Hematopoietic multipotent progenitor cell treated with erythropoietin and hydrocortisone succinate and interleukin-3 and kit ligand, for 4 days (in vitro differentiated cells): ENCODE results near the gene STK11.

Source experiments
- DNase-seq: peaks from one replicate; pipeline ENCODE4 v3.0.0-alpha.2; 2015

The STK11 gene

DNA sequence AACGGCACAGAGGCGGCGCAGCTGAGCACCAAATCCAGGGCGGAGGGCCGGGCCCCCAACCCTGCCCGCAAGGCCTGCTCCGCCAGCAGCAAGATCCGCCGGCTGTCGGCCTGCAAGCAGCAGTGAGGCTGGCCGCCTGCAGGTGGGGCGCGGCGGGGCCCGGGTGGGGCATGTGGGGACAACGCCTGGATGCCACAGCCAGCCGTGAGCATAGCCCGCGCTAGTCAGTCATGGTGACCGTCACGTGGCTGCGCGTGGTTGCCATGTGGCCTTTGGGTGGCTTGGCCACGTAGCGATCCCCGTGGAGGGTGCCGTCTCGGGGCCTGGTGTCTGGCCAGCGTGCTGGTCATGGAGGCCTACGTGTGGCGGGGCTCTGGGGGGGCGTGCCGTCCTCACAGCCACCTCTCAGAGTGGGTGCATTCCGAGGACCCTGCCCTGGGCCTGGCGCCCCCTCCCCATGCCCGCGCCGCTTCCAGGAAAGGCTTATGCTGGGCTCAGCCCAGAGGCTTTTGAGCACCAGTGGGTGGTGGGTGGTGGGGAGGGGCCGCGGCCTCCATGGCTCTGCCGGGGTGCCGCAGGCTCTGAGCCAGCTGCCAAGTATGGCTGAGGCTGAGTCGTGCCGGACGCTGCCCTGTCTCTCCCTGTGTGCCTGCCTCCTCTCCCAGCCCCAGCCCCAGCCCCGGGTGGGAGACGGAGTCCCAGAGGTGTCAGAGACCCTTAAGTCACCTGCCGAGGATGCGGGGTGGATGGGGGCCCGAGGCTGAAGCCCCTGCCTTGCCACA is 21.1 kb downstream of the STK11 start:
- no peak for DNase-seq

DNA sequence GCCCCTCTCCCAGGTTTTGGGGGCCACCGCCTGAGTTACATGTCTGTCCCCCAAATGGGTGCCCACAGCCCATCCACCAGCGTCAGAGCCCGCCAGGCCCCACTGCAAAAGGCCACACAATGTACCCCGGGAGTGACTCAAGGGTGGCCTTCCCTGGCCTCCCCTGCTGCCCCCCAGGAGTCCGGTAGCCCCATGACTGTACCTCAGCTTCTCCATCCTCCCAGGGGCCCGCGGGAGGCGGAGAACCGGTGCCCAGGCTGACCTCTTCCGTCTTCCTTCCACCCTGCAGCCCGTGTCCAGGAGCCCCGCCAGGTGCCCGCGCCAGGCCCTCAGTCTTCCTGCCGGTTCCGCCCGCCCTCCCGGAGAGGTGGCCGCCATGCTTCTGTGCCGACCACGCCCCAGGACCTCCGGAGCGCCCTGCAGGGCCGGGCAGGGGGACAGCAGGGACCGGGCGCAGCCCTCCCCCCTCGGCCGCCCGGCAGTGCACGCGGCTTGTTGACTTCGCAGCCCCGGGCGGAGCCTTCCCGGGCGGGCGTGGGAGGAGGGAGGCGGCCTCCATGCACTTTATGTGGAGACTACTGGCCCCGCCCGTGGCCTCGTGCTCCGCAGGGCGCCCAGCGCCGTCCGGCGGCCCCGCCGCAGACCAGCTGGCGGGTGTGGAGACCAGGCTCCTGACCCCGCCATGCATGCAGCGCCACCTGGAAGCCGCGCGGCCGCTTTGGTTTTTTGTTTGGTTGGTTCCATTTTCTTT is 21.9 kb downstream of the STK11 start:
- DNase-seq: no peak

DNA sequence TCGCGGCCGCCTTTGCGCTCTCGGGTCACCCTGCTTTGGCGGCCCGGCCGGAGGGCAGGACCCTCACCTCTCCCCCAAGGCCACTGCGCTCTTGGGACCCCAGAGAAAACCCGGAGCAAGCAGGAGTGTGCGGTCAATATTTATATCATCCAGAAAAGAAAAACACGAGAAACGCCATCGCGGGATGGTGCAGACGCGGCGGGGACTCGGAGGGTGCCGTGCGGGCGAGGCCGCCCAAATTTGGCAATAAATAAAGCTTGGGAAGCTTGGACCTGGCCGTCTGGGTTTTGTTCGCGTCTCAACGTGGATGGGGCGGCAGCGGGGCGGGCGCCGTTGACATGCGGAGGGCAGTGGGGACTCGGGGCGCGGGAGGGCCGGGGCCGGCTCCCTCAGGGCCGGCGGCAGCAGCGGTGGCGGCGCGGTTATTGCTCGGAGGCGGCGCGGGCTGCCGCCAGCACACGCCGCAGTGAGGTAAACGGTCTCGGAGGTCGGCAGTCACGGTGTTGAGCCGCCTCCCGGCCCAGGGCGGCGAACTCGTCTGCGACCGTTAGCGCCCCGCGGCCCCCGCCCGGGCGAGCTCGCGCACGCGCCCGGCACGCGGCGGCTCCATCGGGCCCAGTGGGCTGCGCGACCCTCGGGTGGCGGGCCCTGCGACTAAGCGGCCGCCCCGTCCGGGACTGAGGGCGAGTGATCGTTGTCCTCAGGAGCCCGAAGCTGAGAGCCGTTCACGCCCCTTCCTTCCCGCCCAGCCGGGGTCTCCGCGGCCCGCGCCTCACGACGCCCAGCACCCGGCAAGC is 22.8 kb downstream of the STK11 start:
- no peak for DNase-seq

DNA sequence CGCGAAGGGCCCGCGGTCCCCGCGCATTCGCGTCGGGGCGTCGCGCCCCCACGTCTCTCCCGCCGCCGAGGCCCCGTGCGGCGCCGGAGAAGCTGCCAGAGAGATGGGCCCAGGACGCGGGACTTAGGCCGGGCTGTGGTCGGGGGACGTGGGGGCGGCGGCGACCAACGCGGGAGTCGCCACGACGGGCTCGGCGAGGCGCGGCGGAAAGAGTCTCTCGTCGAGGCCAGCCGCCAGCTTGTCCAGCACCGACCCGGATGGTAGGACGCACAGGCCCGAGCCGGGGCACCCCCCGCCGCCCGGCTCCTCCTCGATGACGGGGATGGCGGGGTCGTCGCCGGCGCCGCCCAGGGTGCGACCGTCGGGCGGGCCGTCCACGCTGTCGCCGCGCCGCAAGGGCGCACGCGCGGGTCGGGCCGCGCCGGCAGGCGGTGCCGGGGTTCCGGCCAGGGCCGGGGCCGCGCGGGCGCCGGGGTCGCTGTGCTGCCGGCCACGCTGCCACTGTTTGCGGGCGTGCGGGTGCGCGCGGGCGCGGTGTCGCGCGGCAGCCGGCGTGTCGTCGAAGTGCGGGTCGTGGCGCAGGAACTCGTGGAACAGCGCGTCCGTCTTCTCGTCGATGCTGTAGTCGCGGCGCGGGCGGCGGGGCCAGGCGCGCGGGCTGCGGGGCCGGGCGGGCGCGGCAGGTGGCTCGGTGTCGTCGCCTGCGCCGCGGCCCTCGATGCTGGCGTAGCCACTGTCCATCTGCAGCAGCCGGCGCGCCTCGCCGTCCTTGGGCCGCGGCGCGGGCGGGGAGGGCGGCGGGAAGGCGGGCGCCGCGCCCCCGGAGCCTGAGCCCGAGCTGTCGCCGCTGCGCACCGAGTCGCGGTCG is 23.7 kb downstream of the STK11 start:
- DNase-seq: no peak

DNA sequence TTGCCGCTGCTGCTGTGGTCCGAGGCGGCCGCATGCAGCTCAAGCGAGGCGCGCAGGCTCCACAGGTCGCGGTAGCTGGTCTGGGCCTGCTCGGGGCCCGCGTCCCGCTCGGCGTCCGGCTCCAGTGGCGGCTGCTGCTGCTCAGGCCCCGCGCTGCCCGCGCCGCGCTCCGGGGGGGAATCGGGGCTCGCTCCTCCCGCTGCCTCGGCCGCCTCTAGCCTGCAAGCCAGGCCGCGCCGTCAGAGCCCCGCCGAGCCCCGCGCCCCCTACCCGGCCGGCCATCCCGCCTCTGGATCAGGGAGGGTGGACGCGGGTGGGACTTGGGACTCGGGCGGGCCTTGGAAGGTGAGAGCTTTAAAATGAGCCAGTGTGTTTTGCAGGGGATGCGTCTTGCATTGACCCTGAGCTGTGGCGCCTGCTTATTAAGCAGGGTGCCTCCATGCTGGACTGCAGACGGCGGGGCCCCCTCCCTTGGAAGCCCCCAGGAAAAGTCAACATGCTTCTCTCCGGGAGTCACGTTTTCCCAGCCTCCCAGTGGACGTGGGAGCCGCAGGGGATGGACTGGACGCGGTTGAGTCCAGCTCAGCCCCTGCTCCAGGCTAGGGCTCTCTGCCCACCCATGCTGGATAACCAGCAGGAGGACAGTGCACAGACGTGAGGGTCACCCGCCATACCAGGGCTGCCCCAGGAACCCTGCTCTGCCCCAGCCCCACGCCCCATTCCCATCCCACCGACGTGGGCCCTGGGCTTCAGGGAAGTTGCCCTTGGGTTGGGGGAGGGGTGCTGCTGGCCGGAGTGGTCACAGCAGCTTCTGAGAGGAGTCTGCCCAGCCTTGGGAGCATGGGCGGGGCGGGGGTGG is 24.6 kb downstream of the STK11 start:
- no peak for DNase-seq

DNA sequence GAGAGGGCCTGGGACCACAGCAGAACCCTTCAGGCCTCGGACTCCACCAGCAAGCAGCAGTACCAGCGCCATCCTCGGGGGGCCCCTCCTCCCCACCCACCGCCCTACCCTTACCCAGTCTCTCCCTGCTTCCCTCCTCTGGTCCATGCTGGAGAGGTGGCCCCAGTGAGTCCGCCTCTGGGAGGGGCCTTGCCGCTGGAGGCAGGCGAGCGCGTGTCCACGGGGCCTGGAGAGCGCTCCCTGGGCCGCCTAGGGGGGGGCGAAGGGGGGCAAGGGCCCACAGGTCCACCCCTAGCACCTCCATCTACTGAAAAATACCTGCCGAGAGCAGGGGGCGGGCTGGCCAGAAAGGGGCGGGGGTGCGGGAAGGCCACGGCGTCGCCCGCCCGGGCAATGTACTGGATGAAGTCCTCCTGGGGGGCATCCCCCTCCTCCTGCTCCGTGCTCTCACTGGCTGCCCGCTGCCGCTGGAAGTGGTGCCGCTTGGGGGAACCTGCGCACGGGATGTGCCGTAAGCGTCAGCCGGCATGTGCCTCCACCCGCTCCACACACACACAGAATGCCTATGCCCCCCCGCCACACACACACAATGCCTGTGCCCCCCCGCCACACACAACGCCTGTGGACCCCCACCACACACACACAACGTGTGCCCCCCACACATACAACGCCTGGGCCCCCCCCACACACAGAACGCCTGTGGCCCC is 25.4 kb downstream of the STK11 start:
- DNase-seq: no peak

DNA sequence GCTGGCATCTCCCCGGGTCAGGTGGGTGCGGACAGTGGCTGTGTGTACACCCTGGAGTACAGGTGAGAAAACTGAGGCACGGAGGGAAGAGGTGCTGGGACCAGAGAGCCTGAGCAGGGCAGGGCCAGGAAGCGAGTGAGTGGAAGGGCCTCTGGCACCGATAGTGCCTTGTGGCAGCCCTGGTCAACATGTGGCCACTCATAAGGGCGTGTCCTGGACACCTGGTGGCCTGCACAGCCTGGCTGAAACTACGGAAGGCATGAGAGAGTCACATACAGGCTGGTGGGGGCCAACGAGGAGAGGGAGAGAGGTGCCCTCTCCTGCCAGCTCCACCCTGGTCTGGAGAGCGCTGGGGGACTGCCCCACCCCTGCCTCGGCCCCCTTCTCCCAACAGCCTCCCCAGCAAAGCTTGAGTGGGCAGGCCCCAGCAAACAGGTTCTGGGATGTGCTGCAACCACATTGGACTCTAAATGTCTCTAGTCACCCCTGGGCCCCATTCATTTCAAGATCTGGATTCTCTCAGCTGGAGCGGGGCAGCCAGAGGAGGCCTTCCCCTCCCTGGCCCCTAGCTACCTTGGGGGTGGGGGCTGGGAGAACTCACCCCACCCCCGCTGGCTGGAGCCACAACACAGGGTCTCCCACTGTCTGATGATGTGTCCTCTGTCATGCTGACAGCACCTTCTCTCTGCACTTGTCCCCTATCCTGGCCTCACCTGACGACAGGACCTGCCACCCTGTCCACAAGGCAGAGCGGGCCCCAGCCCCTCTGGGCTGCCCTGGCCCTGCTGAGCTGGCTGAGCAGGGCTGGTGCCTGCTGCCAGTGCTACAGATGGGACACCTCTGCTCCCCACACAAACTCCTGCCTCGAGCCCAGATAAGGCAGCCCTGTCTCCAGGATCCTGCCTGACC is 26.4 kb downstream of the STK11 start:
- no peak for DNase-seq

DNA sequence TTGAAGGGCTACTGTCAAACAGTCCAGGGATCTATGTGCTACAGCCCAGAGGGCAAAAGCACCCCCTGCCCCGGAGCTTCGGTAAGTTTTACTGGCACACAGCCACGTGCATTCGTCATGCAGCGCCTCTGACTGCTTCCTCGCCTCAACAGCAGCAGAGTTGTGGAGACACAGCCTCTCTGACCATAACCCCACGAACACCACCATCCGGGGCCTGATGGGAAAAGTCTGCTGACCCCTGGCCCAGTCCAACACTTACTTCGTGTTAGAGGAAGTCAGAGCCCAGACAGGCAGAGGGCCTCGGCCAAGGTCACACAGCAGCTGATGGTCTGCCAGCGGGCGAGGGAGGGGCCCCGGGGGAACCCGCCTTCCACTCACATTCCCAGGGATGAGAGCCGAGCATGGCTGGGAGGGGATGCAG is 27.1 kb downstream of the STK11 start:
- peak; percentile 57 for DNase-seq

DNA sequence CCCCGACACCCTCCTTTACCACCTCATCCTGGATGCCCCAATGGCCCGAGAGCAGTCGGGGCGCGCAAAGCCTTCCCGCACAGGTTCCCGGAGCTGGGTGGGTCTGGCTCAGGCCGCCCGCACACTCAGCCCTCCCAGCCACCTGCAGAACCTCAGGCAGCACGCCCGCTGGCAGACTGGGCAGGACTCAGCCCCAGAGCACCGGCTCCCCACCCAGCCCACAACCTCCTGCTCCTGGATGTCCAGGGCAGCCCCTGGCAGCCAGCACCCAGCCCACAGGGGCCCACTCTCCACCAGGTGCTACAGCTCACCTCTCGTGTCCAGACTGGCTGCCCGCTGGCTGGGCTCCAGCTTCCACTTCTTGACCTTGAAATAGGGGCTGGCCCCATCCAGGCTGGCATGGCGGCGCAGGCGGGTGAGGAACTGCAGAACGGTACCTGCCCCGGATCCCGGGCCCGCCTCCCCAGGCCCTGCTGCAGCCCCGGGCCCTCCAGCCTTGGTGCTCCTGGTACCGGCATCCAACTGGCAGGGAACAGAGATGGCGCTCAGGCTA is 27.6 kb downstream of the STK11 start:
- no peak for DNase-seq

DNA sequence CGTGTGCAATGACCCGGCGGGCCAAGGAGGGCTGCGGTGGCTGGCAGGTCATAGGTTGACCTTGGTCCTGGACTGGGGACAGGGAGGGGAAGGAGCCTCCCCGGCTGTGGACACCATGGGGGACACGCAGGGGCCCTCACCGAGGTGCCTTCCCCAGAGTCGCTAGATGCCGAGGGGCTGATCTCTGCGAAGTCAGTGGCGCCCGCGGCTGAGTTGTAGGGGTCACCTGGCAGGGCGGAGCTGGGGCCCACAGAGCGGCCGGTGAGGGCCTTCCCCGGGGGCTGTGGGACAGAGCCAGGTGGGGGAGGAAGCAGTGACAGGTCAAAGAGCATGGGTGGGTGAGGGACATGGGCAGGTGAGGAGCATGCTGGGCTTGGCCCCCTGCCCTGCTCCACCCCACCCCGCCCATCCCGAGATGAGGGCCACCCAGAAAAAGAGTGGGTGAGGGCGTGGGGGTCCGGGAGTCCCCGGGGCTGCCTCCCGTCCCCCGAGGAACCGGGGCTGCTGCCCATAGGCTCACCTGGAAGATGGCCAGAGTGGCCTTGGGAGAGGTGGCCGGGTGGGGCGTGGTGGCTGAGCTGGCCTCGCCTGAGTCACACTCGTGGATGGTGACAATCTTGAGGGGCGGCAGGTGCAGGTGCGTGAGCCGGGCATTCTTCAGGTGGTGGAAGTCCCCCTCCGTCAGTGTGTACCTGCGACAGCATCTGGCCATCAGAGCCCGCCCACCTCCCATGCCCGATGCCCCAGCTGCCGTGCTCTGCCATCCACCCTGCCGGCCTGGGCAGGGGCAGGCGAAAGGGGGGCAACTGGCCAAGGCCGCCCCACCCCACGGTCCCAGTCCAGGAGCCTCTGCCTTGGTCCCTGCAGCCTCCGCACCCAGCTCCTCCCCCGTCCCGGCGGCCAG is 28.7 kb downstream of the STK11 start:
- DNase-seq: no peak

DNA sequence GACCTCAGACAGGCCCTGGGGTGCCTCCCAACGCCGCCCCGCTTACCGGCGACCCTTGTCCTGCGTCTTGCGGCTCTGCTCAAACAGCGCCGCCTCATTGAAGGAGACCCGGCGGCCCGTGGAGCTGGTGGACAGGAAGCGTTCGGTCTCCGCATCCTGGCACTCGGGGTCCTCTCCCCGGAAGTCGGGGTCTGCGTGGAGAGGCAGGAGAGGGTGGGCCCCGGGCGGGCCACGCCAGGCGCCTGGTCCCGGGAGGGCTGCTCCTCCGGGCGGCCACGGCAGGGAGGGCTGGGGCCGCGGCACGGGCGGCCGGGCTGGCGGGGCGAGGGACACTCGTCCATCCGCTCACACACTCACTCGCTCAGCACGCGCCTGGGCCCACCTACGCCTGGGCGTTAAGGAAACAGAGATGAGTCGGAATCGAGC is 29.4 kb downstream of the STK11 start:
- DNase-seq: no peak

DNA sequence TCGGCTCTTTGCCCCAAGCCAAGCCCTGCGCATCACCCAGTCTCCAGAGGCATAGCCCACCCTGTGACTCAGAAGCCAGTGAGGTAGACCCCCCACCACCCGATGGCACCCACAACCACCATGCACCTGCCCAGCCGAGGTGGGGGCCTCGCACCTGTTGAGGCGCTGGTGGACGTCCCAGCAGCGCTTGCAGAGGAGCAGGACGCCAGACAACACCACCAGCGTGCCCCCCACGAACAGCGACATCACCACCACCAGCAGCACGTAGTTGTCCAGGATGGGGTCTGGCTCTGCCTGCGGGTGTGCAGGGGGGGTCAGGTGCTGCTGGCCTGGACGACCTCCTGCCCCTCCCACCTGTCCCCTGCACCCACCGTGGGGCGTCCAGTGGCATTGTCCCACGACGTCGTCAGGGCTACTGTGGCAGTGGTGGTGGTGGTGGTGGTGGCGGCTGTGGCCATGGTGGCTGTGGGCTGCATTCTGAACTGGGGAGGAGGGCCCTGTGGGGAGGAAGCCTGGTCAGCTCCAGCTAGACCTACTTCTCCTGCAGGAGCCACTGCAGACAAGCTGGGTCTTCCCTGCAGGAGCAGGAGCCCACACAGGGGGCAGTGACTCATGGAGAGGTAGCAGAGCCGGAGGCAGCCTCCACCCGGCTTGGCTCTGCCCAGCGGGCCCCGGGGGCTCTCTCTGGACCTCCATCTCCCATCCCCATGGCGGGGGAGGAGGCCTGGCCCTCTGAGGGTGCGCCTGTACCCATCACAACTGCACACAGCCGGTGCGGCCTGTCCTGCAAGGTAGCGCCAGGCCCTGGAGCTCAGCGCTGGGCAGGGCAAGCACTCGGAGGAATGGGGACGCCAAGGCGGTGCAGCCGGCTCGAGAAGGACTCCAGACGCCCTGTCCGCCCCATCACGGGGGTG is 30.3 kb downstream of the STK11 start:
- no peak for DNase-seq

DNA sequence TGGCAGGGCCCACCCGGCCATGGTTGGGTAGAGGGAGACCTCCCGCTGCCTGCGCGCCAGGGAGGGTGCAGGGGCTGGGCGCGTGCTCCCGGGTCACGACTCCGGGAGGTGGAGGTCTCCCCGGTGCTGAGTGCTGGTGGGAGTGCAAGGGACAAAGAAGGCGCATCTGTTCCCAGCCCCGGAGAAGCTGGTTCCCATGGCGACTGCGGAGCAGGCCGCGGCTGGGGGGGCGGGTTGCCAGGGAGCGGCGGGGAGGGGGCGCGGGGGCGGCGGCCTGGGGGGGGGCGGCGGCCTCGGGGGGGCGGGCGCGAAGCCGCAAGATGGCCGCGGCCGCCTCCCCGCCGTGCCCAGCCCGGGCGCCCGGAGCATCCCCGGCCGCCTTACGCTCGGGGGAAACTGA is 31.0 kb downstream of the STK11 start:
- no peak for DNase-seq

DNA sequence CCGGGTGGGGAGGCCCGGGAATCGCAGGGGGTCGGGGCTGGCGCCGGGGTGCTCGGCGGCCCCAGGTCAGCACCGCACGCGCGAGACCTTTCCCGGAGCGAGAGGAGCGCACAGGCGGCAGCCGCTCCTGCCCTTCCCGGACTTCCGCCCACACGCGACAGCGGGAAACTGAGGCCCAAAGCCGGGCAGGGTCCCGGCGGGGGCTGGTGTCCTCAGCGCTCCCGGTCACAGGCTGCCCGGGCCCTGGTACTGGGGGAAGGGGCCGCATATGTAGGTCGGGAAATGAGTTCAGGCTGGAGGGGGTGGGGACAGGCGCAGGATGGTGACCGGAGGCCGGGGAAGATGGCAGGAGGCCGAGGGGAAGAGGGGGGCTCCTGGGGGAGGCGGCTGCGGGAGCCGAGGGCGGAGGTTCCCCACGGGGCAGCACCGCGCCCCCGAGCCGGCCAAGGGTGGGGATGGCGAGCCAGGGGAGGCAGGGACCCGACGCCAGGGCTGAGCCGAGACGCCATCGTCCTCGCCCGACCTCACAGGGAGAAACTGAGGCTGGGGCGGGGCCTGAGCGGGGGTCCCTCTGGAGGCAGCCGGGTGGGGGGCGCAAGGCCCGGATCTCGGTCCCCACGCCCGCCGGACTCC is 31.6 kb downstream of the STK11 start:
- DNase-seq: no peak

DNA sequence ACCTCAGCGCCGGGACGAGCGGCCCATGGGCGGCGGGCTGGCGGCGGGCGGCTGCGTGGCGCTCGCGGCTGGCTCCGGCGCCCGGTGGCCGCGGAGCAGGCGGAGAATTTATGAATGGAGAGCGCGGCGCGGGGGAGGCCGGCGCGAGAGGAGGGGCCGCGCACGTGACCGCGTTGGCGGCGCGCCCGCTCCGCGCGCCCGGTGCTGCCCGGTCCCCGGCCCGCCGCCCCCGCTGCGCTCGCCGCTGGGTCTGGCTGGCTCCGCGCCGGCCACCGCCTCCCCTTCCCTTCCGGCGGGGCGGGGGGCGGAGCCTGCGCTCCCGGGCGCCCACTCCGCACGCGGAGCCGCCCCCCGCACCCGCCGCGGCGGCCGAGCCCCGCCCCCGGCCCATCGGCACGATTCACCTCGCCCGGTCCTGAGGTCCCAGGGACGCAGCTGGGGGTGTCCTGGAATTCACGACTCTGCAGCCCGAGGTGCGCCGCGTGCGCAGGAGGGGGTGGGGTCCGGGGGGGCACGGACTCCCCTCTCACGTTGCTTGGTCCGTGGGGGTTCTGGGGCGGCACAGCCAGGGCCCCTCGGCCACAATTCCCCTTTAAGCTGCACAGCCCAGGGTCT is 32.3 kb downstream of the STK11 start, which contains the start of gene CBARP:
TSS of gene CBARP (minus strand) at position 252 of the 615 bp plus-strand sequence. CDS start 1,905 bp downstream, outside the sequence.
- peak; percentile 53 for DNase-seq
